HG02610 (cell line): ENCODE measurements around the gene FNBP1.

Experiments used
- ATAC-seq: cut with Tn5 transposase; IDR thresholded peaks from one replicate; pipeline ENCODE4 v1.9.1; 2021; ENCODE audit warnings: mild to moderate bottlenecking, moderate library complexity; ENCODE audit not compliant: unreplicated experiment

FNBP1 gene

DNA sequence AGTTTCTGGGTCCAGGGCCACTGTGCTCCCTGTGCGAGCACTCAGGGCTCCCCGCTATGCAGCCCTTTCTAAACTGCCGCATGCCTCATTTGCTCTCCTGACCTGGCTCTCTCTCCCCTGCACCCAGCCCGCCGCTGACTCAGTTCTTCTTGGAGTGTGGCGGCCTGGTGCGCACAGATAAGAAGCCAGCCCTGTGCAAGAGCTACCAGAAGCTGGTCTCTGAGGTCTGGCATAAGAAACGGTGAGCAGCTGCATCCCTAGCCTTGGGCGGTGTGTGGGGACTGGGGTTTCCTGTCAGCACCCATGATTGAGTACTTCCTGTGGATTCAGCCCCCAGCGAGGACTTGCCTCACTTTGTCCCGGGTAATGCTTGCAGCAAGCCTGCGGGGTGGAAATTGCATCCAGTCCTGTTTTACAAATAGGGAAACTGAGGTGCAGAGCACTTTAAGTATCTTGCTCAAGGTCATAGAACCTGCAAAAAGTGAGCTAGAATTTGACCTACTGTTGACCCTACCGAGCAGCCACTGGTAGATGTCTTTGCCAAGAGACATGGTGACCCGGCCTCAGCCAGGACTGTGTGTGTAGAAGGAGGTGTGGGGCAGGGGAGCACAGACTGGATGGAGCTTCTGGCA lies 179.8 kb downstream of the FNBP1 start:
- no peak for ATAC-seq

DNA sequence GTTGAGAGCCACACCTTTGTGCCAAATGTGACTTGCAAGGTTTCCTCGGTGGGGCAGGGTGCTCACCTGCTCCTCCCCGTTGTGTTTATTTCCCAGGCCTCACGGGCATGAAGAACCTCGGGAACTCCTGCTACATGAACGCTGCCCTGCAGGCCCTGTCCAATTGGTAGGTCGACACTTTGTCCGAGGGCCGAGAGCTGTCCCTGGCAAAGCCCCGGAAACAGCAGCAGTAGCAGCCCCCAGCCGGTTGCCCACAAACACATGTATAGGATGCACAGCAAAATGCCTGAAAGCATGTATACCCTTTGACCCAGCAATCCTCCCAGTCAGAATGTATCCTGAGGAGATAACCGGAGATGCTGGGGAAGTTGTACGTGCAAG lies 181.6 kb downstream of the FNBP1 start:
- ATAC-seq = no peak

DNA sequence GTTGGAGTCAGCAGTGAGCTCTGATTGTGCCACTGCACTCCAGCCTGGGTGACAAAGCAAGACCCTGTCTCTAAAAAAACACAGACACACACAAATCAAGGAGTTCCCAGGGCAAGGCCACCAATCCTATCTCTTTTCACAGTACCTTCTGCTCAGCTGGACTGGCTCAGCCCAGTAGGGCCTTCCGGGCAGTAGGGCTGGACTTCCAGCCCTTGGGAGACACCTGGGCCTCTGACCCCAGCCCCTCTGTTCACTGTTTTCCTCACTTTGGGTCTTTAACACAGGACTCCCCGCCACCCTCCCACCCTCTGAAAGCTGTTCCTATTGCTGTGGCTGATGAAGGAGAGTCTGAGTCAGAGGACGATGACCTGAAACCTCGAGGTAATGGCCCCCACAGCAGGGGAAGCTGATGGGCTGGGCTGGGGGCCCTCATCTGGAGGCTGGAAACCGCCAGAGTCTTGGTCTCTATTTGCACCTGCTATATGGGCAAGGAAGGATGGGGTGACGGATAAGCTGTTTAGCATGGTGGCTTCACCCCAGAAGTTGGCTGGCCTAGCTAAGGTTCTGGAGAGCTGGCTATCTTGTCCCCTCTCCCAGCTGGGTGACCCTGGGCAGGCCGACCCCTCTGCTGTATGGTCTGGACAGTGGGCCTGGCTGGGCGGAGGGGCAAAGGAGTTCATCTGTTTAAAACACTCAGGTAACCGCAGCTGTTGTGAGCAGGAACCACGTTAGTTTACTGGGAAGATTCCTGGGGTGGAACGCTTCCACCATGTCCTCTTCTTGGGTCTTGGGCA lies 182.1 kb downstream of the FNBP1 start:
- no peak for ATAC-seq

DNA sequence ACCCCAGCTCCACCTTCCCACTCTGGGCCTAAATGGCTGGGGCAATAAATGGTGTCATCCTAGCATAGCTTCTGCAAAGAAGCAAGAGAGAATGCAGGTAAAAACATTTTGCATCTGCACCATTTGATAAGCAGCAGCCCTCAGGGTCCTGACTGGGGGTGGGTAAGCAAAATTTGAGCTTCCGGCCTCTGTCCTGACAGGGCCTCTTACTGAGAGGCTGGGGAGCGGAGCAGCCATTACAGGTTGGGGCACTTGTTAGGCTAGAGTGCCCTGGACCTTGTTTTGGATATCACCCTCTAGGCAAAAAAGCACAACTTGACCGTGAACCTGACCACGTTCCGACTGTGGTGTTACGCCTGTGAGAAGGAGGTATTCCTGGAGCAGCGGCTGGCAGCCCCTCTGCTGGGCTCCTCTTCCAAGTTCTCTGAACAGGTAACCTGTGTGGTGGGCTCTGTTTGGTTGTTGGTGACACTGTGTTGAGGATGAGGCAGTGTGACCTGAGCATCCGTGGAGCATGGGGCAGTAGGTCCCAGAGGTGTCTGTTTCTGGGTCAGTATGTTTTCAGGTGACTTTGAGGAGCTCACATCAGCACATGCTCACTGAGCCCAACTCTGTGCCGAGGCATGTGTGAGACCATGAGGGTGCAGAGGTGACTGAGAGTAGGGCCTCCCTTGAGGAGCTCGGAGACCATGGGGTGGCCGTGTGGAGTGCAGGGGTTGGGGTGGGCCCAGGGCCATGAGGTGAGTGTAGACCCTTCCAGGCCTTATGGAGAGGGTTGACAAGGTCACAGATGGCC lies 184.6 kb downstream of the FNBP1 start:
- no peak for ATAC-seq

DNA sequence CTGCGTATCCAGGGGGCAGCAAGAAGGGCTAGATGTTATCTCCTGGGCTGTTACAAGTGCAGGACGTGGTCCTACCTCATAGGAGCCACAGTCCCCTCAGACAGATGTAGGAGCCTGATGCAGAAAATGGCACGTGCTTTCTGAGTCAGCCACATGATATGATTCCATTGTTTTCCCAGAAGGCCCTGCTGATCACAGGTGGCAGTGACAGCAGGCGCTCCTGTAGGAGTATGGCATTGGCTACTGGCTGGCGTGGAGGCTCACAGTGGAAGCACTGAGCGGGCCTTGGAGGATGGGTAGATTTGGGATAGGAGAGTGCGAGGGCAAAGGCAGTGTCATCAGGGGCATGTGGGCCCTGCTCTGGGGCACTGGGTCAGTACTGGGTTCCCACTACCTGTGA lies 185.8 kb downstream of the FNBP1 start:
- ATAC-seq = no peak

DNA sequence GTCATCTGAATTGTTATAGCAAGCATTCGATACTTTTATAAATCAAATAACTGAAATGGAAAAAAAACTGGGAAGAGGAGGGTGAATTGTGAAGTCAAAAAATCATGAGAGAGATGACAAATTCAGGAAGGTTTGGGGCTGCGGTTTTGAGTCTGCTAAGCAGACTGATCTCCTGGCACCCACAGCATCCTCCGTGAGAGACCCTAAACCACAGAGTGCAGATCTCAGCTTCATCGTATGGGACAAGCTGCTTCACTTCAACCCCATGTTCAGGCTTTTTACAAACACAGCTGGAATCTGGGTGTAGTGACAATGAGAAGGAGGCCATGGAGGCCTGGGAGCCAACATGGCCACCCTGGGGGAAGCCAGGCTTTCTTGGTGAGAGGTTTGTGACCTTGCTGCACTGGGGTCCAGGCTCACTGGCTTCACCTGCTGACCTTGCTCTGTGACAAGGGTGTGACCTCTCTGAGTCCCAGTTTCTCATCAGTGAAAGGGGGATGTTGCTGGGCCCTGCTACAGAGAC lies 188.3 kb downstream of the FNBP1 start:
- no peak for ATAC-seq

DNA sequence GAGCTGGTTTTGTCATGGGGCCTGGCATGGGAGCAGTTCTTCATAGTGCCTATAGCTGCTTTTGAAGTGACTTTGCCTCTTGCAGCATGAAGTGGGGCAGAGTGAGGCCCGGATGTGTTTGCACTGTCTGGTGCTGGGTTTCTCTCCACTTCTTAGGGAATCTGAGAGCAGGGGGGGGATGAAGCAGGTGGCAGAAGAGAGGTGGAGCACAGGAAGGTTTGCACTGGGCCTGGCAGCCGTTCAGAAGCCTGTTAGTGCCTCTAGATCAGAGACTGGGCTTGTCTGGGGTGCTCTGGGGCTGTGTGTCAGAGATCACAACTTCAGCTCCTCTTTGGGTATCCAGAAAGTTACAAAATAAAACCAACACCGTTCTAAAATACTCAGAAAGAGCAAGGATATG lies 189.4 kb downstream of the FNBP1 start:
- ATAC-seq = no peak

DNA sequence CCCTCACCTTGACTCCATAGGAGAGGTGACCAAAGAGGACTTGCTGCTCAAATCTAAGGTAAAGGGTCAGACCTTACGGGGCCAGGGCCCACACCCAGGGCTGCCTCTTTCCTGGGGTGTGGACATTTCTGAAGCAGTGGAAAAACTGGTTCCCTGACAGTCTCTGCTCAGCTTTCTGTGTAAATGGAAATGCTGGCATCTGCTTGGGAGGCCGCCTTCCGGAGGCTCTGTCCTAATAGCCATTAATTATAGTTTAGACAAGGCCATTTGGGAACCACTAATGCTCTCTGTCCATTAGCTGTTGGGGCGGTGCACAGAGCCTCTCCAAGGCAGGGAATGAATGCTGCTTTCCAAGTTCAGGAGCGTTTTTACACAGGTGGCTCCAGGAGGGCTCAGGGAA lies 190.4 kb downstream of the FNBP1 start:
- no peak for ATAC-seq

DNA sequence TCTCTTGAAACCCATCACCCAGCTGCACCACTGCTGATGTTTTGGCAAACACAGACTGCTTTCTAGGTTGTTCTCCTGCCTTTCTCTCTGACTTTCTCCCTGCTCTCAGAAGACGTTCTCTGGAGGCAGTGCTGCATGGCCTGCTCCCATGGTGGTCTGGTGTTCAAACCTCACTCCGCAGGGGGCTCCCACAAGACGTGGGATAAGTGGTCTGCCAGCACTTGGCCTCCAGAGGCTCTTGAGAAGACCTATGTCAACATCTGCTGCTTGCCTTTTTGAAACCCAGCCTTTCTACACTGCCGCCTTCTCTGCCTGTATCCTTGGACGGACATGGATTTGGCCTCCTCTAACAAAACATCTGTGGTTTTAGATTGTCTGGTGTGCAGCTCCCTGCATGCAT lies 191.2 kb downstream of the FNBP1 start:
- ATAC-seq = no peak

DNA sequence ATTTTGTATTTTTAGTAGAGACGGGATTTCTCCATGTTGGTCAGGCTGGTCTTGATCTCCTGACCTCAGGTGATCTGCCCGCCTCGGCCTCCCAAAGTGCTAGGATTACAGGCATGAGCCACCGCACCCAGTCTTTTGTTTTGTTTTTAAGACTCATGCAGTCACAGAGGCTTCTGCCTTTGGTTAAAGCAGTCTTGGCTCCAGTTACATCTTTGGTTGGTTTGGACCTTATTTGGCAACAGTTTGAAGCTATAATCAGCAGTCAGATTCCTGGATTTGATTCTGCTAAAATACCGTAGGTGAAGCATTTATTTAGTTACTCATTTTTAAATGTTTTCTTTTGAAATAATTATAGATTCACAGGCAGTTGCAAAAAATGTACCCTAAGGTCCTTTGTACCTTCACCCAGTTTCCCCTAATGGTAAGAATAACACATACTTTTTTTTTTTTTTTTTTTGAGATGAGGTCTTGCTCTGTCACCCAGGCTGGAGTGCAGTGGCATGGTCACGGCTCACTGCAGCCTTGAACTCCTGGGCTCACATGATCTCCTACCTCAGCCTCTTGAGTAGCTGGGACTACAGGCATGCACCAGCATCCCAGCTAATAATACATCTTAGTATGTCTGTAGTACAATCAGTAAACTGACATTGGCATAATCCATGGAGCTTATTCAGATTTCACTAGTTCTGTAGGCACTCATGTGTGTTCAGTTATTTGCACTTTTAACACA lies 192.0 kb downstream of the FNBP1 start:
- ATAC-seq = no peak

DNA sequence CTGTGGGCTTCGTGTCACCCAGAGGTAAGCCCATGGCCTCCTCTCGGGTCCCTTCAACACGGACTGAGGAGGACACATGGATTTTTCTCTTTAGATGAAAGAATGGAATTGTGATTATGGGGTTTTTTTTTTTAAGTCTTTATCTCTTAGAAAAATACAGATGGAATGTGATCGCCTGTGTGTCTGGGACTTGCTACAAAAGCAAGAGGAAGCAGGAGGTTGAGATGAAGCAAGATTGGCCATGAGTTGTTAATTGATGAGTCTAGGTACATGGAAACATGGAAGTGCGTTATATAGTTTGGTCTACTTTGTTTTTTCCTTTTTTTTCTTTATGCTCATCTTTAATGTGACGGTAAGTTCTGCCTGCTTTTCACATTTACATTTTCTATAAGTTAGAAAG lies 193.1 kb downstream of the FNBP1 start:
- ATAC-seq = no peak

DNA sequence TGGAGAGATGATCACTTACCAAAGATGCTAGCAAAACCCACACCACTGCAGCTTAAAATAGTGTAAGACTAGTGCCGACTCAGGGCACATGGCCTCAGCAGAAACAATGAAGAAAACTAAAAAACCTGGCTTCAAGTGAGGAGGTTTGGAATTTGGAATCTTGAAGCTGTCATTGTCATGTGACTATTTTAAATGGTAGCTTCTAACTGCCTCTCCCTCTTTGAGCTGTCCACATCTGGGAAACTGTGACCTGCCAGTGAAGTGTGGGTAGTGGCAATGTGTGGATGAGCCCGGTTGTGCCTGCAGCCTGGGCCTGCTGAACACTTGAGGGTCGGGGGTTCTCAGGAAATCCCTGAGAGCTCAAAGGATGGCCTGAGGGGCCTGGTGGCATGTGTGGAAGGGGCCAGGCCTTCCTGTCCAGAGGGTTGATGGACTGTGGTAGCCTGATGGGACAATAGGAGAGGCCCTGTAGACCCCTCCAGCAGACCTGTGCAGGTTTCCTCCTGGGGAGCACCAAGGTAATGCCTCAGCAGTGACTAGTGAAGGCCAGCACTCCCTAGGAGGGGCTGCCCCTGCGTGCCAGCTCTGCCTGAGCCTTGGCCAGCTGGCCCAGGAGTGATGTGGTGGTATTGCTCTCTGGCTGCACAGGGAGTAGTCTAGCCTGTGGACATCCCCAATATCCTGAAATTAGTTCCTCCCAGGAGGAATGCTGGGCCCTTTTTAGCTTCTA lies 194.1 kb downstream of the FNBP1 start:
- ATAC-seq = no peak

DNA sequence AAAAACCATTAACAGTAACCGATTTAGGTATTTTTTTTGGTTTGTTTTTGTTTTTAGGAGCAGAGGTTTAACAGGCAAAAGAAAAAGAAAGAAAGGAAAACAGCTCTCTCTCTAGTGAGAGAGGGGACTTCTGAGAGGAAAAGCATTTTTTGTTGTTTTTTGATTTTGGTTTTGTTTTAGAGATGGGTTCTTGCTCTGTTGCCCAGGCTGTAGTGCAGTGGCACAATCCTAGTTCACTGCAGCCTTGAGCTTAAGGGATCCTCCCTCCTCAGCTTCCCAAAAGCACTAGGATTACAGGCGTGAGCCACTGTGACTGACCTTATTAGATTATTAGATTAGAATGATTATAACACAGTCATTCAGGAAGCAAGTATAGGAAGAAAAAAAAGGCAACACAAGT lies 197.6 kb downstream of the FNBP1 start:
- no peak for ATAC-seq

DNA sequence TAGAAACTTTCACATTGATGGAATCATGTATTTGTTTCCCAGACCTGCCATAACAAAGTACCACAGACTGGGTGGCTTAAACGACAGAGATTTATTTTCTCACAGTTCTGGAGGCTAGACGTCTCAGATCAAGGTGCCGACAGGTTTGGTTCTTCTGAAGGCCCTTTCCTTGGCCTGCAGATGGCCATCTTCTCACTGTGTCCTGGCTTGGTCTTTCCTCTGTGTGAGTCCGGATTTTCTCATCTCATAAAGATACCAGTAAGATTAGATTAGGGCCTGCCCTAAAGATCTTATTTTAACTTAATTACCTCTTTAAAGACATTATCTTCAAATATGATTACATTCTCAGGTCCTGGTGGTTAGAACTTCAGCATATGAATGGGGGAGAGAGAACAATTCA lies 201.9 kb downstream of the FNBP1 start:
- no peak for ATAC-seq

DNA sequence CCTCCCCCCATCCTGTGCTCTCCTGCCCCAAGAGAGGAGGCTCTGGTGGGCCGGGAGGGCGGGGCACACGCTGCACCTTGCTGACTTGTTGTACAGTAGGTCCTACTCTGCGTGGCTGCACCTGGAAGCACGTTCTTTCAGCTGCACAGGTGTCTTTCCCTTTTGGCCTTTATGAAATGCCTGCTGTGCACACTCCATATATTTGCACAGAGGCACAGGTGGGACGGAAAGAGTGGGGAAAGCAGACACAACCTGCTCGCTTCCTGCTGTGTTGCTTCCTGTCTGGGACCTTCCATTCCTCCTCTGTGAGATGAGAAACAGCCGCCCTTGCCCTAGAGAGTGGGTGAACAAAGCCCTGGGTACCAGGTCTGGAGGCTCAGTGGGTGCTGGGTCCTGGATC lies 203.0 kb downstream of the FNBP1 start:
- no peak for ATAC-seq

DNA sequence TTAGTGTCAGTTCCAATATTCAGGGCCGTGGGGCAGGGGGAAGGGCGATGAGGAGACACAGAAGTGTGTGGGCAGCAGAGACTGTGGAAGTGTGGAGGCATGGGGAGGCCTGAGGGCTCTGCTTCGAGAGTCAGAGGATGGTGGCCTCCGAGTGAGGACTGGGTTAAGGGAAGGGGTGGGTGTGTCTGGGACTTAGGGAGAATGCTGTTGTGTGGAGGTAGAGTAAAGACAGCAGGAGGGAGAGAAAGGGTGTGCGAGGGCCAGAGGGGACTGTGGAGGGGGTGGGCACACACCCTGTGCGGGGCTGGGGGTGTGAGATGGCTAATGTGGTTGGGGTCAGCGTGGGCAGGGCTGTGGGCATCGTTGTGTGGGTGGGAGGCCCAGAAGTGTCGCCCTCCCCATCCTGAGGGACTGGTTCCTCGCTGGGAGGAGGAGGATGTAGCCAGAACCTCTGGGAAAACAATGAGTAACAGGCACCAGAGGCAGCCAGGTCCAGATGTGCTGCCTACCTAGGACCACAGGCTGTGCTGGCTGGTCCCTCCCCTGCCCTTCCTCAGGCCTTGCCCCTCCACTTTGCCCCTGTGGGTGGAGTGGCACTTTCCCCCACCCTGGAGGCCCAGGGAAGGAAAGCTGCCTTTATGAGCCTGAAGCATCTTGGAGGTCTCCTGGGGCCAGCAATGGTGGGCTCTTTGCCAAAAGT lies 203.5 kb downstream of the FNBP1 start:
- no peak for ATAC-seq

DNA sequence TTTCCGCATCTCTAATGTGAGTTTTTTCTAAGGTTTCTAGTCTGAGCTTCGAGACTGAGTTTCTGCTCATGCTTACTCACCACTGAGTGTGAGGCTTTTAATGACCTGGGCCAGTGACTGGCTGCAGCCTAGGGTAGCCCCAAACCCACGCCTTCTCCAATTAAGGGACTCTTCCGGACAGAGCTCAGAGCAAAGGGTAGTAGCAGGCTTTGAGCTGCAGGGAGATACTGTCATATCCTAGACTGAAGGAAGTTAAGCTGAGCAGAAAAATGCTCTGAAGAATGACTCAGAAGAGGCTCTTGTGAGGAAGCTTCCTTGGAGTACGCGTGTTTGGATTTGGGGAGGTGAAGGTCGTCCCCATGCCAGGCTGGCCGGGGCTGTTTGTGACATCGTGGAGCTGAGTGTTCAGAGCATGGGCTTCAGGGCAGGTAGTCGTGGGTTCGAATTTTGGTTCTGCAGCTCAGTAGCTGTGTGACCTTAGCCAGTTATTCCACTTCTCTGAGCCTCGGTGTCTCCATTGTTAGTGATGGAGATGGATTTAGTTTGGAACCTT lies 204.2 kb downstream of the FNBP1 start:
- ATAC-seq = no peak
